ENCODE measurements around the gene GPR6.

The GPR6 gene

DNA sequence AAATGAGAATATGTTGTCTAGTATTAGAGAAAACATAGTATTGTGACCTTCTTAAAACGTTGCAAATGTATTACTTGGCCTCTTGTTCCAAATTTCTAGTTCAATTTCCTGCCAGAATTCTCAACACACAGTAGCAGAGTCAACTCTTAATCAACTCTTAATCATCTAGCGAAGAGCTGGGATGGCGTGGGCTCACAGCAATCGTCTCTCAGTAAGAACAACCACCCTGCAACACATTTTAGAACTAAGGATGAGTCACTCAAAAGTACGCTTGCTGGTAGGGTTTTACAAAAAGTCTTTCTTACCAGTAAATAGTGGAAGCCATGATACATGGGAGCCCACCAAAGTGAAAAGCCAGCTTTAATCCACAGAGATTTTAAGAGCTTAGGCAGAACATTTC is 24.6 kb downstream of the GPR6 start:
- DNase-seq, result no peak

DNA sequence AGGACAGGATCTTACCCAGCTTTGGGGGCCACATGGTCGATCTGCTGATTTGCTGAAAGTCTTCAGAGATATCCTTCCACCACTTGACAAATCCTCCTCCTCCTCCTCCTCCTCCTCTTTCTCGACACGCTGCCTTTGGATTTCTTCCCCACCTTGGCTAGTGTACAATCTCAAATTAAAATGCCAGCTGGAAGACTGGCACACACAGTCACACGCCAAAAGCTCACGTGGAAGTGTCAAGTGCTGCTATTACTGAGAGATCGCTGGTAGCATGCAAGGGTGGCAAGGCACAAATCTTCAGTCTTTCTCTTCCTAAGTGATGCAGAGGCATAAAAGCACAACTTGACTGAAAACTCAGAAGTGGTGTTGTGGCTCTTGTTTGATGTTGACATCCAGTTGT is 35.3 kb downstream of the GPR6 start:
- DNase-seq, result no peak

DNA sequence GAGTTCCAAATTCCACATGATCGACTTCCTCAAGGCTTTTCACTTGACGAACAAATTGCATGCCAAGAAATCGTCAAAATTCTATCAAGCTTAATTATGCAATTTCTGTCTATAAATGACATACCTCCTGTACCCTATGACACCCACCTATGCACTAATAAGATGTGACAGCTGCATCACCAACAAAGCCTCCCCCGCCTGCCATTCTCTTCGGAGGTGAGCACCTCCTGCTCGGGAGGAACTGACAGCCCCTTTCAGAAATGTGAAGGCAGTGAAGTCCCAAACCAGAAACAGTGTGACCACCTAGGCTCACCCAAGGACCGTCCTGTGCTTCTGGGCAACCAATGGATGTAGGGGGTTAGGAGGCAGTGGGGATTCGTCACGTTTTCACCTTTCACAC is 37.1 kb downstream of the GPR6 start:
- DNase-seq, result no peak

DNA sequence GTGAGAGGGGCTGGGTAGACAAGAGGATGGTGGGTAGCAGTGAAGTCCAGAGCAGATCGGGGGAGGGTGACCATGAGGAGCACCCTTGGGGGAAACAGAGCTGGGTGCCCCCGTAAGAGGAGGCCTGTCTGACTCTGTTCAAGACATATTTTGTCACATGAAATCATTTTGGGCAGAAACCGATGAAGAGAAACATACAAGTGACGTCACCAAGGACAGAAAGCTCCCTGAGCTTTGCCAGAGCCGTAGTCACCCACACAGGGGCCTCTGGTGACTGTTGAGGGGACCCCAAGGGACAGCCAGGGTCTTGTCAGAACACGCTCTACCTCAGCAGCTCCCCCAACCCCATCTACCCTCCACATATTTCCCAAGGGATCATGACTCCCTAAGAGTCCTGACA is 39.2 kb downstream of the GPR6 start:
- DNase-seq, result no peak

DNA sequence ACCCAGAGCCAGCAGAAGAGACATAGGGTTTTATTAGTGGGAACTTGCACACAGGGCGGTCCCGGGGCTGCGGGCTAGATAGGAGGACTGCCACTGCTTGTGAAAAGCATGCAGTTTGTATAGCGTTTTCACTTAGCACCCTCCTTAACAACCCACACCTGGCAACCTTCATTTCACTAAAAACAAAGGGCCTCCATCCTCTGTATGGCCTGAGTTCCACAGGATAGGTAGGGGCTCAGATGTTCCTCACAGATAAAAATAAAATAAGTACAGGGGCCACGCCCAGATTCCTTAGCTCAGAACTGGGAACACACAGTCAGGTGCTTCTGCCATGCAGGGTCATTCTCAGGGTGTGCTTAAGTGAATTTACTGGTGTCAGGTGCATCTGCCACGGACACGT is 39.8 kb downstream of the GPR6 start:
- no peak for DNase-seq

DNA sequence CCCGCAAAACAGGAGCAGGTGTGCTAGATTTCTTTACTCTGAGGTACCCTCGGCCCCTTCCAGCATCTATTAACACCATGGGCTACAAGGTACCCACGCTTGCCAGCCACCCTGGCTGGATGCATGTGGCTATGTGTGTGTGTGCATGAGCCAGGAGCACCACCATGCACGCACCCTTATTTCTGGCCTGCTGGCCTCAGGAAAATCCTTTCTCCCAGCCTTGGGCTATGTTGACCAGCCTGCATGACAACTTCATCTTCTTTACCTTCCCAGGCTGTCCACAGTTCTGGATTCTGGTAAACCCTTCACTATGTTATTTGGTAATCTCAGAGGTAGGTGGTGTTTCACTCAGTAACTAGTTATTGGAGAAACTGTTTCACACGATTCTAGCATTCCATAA is 40.4 kb downstream of the GPR6 start:
- no peak for DNase-seq

DNA sequence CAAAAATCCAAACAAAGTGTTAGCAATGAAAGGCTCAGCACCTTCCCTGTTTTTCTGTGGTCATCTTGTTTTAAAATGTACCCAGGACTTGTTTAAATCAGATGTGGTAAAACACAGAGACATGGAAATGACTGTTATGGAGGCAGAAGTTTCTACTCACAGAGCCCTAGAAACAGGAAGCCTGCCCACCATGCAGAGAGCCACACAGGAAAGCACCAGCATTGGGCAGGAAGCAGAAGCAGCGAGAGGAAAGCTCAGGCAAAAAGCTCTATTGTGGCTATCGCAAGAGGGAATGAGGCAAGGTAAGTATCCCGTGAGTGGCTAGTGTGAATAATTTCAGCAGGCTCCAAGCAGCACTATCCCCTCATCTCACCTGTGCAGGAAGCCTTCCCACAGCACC is 42.8 kb downstream of the GPR6 start:
- DNase-seq, result no peak

DNA sequence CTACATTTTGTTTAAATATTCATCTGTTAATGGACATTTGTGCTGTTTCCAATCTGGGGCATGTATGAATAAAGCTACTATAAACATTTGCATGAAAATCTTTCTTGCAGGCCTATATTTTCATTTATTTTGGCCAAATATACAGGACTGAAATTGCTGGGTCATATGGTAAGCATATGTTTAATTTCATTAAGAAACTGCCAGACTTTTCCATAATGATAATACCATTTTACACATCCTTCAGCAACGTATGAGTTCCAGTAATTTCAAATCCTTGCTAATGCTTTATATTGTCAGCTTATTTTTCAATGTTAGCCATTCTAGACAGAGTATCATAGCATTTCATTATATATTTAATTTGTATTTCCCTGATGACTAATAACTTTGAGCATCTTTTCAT is 51.0 kb downstream of the GPR6 start:
- no peak for DNase-seq
